Mucosa of descending colon (tissue), 3 donors: ENCODE measurements around the gene FAM13B. TPM values are rescaled to one million over a fixed set of nuclear protein-coding genes. Genes with fewer than 3 reads are reported as not detected.
"Not testable (repeated sequence)": the region's sequence is repeated elsewhere in the genome, so short reads cannot be mapped to it uniquely, and the experiment has no call there.

ENCODE experiments used
- ATAC-seq: fragments of 200-7000 bp; cut with Tn5 transposase; one replicate; pipeline ENCODE4 v1.9.1; 2020; ENCODE audit warnings: mild to moderate bottlenecking, moderate library complexity
- DNase-seq, 3 donors: peaks; one replicate each; pipeline ENCODE4 v3.0.0-alpha.2; 2020
- H3K36me3 ChIP-seq: fragments of 200-600 bp; one replicate; pipeline ENCODE4 v1.8.0; 2021; ENCODE audit warnings: low read depth, mild to moderate bottlenecking
- H3K4me1 ChIP-seq: fragments of 200-600 bp; one replicate; pipeline ENCODE4 v1.8.0; 2021; ENCODE audit warnings: low read depth, mild to moderate bottlenecking
- H3K4me3 ChIP-seq: fragments of 200-600 bp; one replicate; pipeline ENCODE4 v1.8.0; 2021; ENCODE audit warnings: mild to moderate bottlenecking
- H3K9me3 ChIP-seq: fragments of 200-600 bp; one replicate; pipeline ENCODE4 v1.8.0; 2021; ENCODE audit warnings: mild to moderate bottlenecking
- intact Hi-C, 2 donors: fragments of 100-400 bp; cut with DNase I in 1 of 2; cut with micrococcal nuclease in 1 of 2; formaldehyde crosslinking; loops; one replicate each; pipeline versions ENCODE4 v1.11.0 to v1.11.1; 2022; cut with DNase I, micrococcal nuclease
- total RNA-seq, 3 donors: library from RNA; stranded (reverse); fragmentation: NEBNext Ultra II Directional in 2 of 3; extraction: Animal tissue kit (Norgen Biotek cat#: 25700) in 2 of 3; gene quantifications; one replicate each; pipeline versions ENCODE4 v1.2.1 to v1.2.4, GENCODE V29; 2021 to 2023
- TF ChIP-seq, protein P1 (sequence below): fragments of 200-600 bp; IDR thresholded peaks from one replicate; pipeline ENCODE4 v1.8.0; 2022; ENCODE audit warnings: antibody characterized with exemption, mild to moderate bottlenecking
- donor health status: DM: no; HTN: no; CAD: no; lungs with moderate emphysema.
- donor health status: DM: no; HTN: no; CAD: no.
- donor health status: DM: no; HTN: yes; CAD: no.

The FAM13B gene
- total RNA-seq, 3 donors from 2014 or later: 25.5 to 58.4 (median 25.8) TPM

DNA sequence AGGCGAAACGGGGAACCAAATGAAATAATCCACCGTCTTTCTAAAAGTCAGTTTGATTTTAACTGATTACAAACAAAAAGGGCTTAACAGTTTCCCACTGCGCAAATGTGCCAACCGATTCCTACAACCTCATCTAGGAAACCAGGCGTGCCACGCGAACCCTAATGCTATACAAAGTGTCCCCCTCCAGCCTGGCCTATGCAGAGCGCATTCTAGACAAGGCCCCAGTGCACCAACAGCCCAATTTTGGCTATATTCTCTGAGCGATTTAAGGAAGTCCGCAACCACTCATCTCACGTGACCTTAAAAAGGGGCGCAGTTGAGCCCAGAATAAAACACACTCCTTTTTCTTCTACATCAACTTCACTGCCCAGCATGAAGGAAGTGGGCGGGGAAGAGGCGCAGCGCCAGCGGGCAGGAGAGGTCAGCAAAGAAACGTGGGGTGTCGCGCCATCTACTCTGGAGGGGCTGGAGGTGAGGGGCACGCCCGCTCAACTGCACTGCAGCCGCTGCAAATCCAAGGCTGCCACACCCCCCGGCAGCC lies 779 bp downstream of the FAM13B start:
- no peaks in the 10 kb centered on the region for H3K36me3 ChIP-seq
- DNase-seq: peak in 2 of 3 donors; percentile 76 to 86
- intact Hi-C loops: no loop called here
- TF ChIP-seq, protein P1, sequence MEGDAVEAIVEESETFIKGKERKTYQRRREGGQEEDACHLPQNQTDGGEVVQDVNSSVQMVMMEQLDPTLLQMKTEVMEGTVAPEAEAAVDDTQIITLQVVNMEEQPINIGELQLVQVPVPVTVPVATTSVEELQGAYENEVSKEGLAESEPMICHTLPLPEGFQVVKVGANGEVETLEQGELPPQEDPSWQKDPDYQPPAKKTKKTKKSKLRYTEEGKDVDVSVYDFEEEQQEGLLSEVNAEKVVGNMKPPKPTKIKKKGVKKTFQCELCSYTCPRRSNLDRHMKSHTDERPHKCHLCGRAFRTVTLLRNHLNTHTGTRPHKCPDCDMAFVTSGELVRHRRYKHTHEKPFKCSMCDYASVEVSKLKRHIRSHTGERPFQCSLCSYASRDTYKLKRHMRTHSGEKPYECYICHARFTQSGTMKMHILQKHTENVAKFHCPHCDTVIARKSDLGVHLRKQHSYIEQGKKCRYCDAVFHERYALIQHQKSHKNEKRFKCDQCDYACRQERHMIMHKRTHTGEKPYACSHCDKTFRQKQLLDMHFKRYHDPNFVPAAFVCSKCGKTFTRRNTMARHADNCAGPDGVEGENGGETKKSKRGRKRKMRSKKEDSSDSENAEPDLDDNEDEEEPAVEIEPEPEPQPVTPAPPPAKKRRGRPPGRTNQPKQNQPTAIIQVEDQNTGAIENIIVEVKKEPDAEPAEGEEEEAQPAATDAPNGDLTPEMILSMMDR: no peak
- peaks cover 16% of the 10 kb centered on the region for H3K4me1 ChIP-seq
- peak; percentile 57 for ATAC-seq
- peak overlapping the region; percentile 84 for H3K4me3 ChIP-seq
- no peaks in the 10 kb centered on the region for H3K9me3 ChIP-seq

DNA sequence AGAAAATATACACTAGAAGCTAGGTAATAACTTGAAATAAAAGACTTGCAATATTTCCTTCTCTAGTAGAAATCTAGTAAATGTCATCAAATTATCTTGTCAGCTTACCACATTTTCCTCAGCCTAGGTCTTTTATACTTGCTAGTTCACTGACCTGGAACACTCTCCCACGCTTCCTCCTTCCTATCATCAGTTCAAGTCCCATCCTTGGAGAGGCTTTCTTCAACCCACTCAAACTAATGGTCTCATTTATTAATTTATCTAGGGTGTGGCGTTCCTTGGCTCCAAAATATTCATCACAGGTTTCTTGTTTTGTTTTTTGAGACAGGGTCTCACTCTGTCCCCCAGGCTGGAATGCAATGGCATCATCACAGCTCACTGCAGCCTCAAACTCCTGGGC lies 2.9 kb downstream of the FAM13B start:
- TF ChIP-seq, protein P1: no peak
- no peak for DNase-seq
- intact Hi-C loops: no loop called here
- Histone ChIP-seq H3K4me1 (peaks cover 16% of the 10 kb centered on the region), H3K4me3 (no peak overlapping the region), H3K36me3 (no peaks in the 10 kb centered on the region), H3K9me3 (no peaks in the 10 kb centered on the region)
- no peak for ATAC-seq

DNA sequence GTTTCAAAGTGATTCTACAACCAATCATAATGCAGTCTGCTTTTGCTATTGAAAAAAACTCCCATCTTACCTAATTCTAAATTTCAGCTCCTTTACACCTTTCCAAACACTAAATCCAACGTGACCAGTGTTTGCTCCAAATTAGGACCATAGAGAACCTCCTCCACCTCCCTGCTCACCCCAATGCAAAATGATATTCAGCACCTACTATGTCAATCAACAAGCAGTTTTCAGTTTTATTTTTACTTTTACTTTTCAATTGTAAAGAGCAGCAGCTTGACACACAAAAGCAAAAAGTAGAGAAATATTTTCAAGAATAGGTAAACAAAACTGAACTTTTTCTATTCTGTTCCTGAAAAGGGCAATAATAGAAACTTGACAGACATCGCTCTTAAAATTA lies 3.4 kb downstream of the FAM13B start:
- Histone ChIP-seq H3K4me1 (peaks cover 16% of the 10 kb centered on the region), H3K36me3 (no peaks in the 10 kb centered on the region), H3K4me3 (no peak overlapping the region), H3K9me3 (no peaks in the 10 kb centered on the region)
- ATAC-seq (no peak), DNase-seq (no peak)
- TF ChIP-seq, protein P1: no peak
- intact Hi-C loops: no loop called here

DNA sequence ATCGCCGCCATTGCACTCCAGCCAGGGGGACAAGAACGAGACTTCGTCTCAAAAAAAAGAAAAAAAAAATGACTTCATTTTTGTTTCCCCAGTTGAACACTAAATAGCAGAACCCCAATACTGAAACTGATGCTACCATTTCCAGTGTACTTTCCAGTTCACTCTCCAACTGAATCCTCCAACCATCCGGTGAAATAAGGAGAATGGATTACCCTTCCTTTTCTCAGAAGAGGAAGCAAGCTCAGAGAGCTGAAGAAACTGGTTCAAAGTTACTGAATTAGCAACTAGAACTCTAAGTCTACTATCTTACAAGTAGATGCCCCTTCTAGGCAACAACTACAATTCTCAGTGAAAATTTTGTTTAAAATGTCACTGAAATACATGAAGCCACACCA lies 3.9 kb downstream of the FAM13B start:
- intact Hi-C loops: no loop called here
- ATAC-seq: no peak
- no peak for DNase-seq
- Histone ChIP-seq H3K9me3 (no peaks in the 10 kb centered on the region), H3K4me3 (no peak overlapping the region), H3K36me3 (no peaks in the 10 kb centered on the region), H3K4me1 (peaks cover 16% of the 10 kb centered on the region)
- TF ChIP-seq, protein P1: no peak

DNA sequence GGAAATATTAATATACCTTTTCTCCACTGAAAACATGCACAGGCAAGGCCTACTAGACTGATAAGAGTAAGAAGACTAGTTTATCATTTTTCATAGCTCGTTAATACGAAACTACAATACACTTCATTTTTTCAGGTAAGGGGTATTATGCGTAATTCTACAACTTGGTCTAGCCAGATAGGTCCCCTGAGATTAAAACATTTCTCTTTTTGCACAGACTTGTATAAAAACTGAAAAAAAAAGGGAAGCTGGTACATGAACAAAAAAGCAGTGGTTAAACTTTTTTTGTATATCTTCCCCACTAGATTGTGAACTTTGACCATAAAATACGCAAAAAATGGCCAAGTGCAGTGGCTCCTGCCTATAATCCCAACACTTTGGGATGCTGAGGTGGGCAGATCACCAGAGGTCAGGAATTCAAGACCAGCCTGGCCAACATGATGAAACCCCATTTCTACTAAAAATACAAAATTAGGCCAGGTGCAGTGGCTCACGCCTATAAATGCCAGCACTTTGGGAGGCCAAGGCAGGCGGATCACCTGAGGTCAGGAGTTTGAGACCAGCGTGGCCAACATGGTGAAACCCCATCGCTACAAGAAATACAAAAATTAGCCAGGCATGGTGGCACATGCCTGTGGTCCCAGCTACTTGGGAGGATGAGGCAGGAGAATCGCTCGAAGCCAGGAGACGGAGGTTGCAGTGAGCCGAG lies 4.5 kb downstream of the FAM13B start:
- H3K36me3 ChIP-seq, H3K9me3 ChIP-seq, intact Hi-C loops, DNase-seq, ATAC-seq, H3K4me3 ChIP-seq: not testable (repeated sequence)
- H3K4me1 ChIP-seq: peaks cover 16% of the 10 kb centered on the region

DNA sequence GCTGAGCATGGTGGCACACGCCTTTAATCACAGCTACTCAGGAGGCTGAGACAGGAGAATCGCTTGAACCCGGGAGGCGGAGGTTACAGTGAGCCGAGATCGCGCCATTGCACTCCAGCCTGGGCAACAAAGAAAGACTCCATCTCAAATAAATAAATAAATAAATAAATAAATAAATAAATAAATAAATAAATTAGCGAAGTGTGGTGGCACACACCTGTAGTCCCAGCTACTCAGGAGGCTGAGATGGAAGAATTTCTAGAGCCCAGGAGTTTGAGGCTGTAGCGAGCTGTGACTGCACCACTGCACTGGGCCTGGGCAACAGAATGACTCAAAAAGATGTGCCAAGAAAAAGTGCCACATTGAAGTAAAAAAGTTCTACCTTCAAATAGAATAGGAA lies 6.1 kb downstream of the FAM13B start:
- ATAC-seq, intact Hi-C loops: not testable (repeated sequence)
- H3K4me1 ChIP-seq: peaks cover 15% of the 10 kb centered on the region

More for the DNA sequence above, 6.1 kb downstream of the FAM13B start:
- not testable (repeated sequence) for H3K4me3 ChIP-seq, H3K36me3 ChIP-seq, H3K9me3 ChIP-seq, DNase-seq
